Mesodermal cell (in vitro differentiated cells): ENCODE data around the gene ADCY9.
"Not testable (repeated sequence)": the region's sequence is repeated elsewhere in the genome, so short reads cannot be mapped to it uniquely, and the experiment has no call there.

Experiments
- H3K27ac ChIP-seq: 2 replicates; pipeline ENCODE4 v1.7.0; 2013; ENCODE audit warnings: mild to moderate bottlenecking, low read depth, low read length, moderate library complexity; ENCODE audit not compliant: severe bottlenecking
- H3K36me3 ChIP-seq: 2 replicates; pipeline ENCODE4 v1.7.1; 2013; ENCODE audit warnings: mild to moderate bottlenecking, low read length, moderate library complexity; ENCODE audit not compliant: control insufficient read depth, insufficient read depth
- H3K4me1 ChIP-seq: one replicate; pipeline ENCODE4 v1.7.1; 2013; ENCODE audit warnings: mild to moderate bottlenecking, low read length; ENCODE audit not compliant: insufficient read depth, control insufficient read depth, poor library complexity, severe bottlenecking
- H3K4me3 ChIP-seq: 2 replicates; pipeline ENCODE4 v1.7.0; 2013; ENCODE audit warnings: low read length, control low read depth, mild to moderate bottlenecking; ENCODE audit not compliant: insufficient read depth, poor library complexity, severe bottlenecking; ENCODE audit errors: extremely low read depth
- H3K9me3 ChIP-seq: 2 replicates; pipeline ENCODE4 v1.7.1; 2013; ENCODE audit warnings: mild to moderate bottlenecking, low read length, moderate library complexity; ENCODE audit not compliant: control insufficient read depth
- WGBS, 2 experiments: methylation state at CpG; one replicate each; pipeline ENCODE4 v1.1.5; 2013; ENCODE audit warnings: missing lambda C conversion rate in 2 of 2; ENCODE audit not compliant: insufficient coverage in 2 of 2; 5-methylcytosine and 5-hydroxymethylcytosine counted together

The ADCY9 gene

GRCh38 chr16:3937066-3937875 is 179.0 kb downstream of the ADCY9 start:
- Histone ChIP-seq H3K4me1 (no peaks in the 10 kb centered on the region), H3K27ac (no peak overlapping the region), H3K9me3 (no peaks in the 10 kb centered on the region), H3K4me3 (no peak overlapping the region), H3K36me3 (no peaks in the 10 kb centered on the region)
- 92 to 95% methylated on average over 11 to 12 of the region's 13 CpGs for WGBS, 2 experiments

GRCh38 chr16:3935921-3936320 is 180.3 kb downstream of the ADCY9 start:
- H3K4me3 ChIP-seq = no peak overlapping the region
- no peak overlapping the region for H3K27ac ChIP-seq
- no peaks in the 10 kb centered on the region for H3K4me1 ChIP-seq
- no peaks in the 10 kb centered on the region for H3K36me3 ChIP-seq
- 86 to 100% methylated on average over 3 to 4 of the region's 4 CpGs for WGBS, 2 experiments
- H3K9me3 ChIP-seq = no peaks in the 10 kb centered on the region

- WGBS, 2 experiments = 91 to 95% methylated on average over 11 of the region's 13 CpGs
- Histone ChIP-seq H3K9me3 (no peaks in the 10 kb centered on the region), H3K4me3 (no peak overlapping the region), H3K36me3 (no peaks in the 10 kb centered on the region), H3K4me1 (no peaks in the 10 kb centered on the region), H3K27ac (peak overlapping the region; percentile 38)
Observed at GRCh38 chr16:3934491-3935181, 181.6 kb downstream of the ADCY9 start.

GRCh38 chr16:3927147-3927546 is 189.1 kb downstream of the ADCY9 start:
- not testable (repeated sequence) for H3K4me1 ChIP-seq, H3K4me3 ChIP-seq, H3K36me3 ChIP-seq, H3K9me3 ChIP-seq, H3K27ac ChIP-seq
- no CpG with 5 or more reads among the region's 2 CpGs for WGBS, 2 experiments

GRCh38 chr16:3924763-3925162 is 191.5 kb downstream of the ADCY9 start:
- H3K4me1 ChIP-seq = no peaks in the 10 kb centered on the region
- H3K4me3 ChIP-seq = no peak overlapping the region
- no peak overlapping the region for H3K27ac ChIP-seq
- peaks cover under 1% of the 10 kb centered on the region for H3K9me3 ChIP-seq
- H3K36me3 ChIP-seq = no peaks in the 10 kb centered on the region

- WGBS, 2 experiments = 74 to 75% methylated on average over 13 of the region's 13 CpGs
- Histone ChIP-seq H3K4me3 (no peak overlapping the region), H3K27ac (no peak overlapping the region), H3K36me3 (no peaks in the 10 kb centered on the region), H3K4me1 (no peaks in the 10 kb centered on the region), H3K9me3 (peaks cover 10% of the 10 kb centered on the region)
Observed at GRCh38 chr16:3922241-3922640, 194.0 kb downstream of the ADCY9 start.

- 79 to 82% methylated on average over 6 to 8 of the region's 8 CpGs for WGBS, 2 experiments
- Histone ChIP-seq H3K4me3 (no peak overlapping the region), H3K9me3 (peaks cover 15% of the 10 kb centered on the region), H3K4me1 (no peaks in the 10 kb centered on the region), H3K36me3 (no peaks in the 10 kb centered on the region), H3K27ac (no peak overlapping the region)
Observed at GRCh38 chr16:3920206-3920605, 196.0 kb downstream of the ADCY9 start.

- Histone ChIP-seq H3K4me3 (no peak overlapping the region), H3K4me1 (no peaks in the 10 kb centered on the region), H3K9me3 (peaks cover 15% of the 10 kb centered on the region), H3K27ac (no peak overlapping the region), H3K36me3 (no peaks in the 10 kb centered on the region)
- 59 to 71% methylated on average over 5 of the region's 6 CpGs for WGBS, 2 experiments
Observed at GRCh38 chr16:3919413-3919812, 196.8 kb downstream of the ADCY9 start.

GRCh38 chr16:3915426-3916260 is 200.6 kb downstream of the ADCY9 start:
- no peaks in the 10 kb centered on the region for H3K4me1 ChIP-seq

GRCh38 chr16:3912897-3913296 is 203.3 kb downstream of the ADCY9 start:
- Histone ChIP-seq H3K9me3 (peaks cover 7% of the 10 kb centered on the region), H3K4me3 (no peak overlapping the region), H3K36me3 (no peaks in the 10 kb centered on the region), H3K4me1 (no peaks in the 10 kb centered on the region), H3K27ac (no peak overlapping the region)
- WGBS, 2 experiments = 89 to 96% methylated on average over 5 to 6 of the region's 6 CpGs

More at GRCh38 chr16:3915426-3916260, 200.6 kb downstream of the ADCY9 start:
- Histone ChIP-seq H3K9me3 (peaks cover 15% of the 10 kb centered on the region), H3K27ac (no peak overlapping the region), H3K36me3 (no peaks in the 10 kb centered on the region), H3K4me3 (no peak overlapping the region)
- 88 to 93% methylated on average over 9 to 14 of the region's 17 CpGs for WGBS, 2 experiments
